ENCODE measurements around the gene COX8C. TPM values are rescaled to one million over a fixed set of nuclear protein-coding genes. Genes with fewer than 3 reads are reported as not detected.

The COX8C gene
- total and polyA plus RNA-seq, 2 donors (not counting 1 experiment from before 2014, with no cell fraction given) = 0.33 TPM; not detected in 1

- H3K27me3 ChIP-seq (ENCODE audit: control insufficient read depth, insufficient read depth, low read length) = no peaks in the 10 kb centered on the region
- H2AFZ ChIP-seq (ENCODE audit: low read length) = no peak overlapping the region
- no peaks in the 10 kb centered on the region for H3K4me1 ChIP-seq (ENCODE audit: control insufficient read depth, extremely low read depth, insufficient read depth, low read length)
- H3K79me2 ChIP-seq (ENCODE audit: control insufficient read depth, insufficient read depth, low read length) = no peaks in the 10 kb centered on the region
- H3K4me3 ChIP-seq (replicated peaks in 1 of 4; ENCODE audit: control extremely low read depth in 1 of 4, insufficient read depth in 1 of 4, low read depth in 3 of 4, low read length in 4 of 4) = no peak overlapping the region
- no peak overlapping the region for H3K27ac ChIP-seq (ENCODE audit: insufficient read depth, low read length)
- H4K20me1 ChIP-seq (ENCODE audit: control insufficient read depth, extremely low read depth, insufficient read depth, low read length) = no peaks in the 10 kb centered on the region
- H3K9ac ChIP-seq (ENCODE audit: insufficient read depth, low read length) = no peak overlapping the region
- no peaks in the 10 kb centered on the region for H3K36me3 ChIP-seq (ENCODE audit: control insufficient read depth, insufficient read depth, low read length)
- TF ChIP-seq, protein P1, sequence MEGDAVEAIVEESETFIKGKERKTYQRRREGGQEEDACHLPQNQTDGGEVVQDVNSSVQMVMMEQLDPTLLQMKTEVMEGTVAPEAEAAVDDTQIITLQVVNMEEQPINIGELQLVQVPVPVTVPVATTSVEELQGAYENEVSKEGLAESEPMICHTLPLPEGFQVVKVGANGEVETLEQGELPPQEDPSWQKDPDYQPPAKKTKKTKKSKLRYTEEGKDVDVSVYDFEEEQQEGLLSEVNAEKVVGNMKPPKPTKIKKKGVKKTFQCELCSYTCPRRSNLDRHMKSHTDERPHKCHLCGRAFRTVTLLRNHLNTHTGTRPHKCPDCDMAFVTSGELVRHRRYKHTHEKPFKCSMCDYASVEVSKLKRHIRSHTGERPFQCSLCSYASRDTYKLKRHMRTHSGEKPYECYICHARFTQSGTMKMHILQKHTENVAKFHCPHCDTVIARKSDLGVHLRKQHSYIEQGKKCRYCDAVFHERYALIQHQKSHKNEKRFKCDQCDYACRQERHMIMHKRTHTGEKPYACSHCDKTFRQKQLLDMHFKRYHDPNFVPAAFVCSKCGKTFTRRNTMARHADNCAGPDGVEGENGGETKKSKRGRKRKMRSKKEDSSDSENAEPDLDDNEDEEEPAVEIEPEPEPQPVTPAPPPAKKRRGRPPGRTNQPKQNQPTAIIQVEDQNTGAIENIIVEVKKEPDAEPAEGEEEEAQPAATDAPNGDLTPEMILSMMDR (conservative IDR thresholded peaks at IDR 0.05 in 1 of 2, IDR thresholded peaks at IDR 0.05 in 1 of 2; ENCODE audit: low read depth in 1 of 2, low read length in 2 of 2) = no peak
- no peak for TF ChIP-seq EZH2 (IDR thresholded peaks at IDR 0.05; ENCODE audit: low read length, missing control alignments)
- H3K9me3 ChIP-seq (ENCODE audit: control insufficient read depth, insufficient read depth, low read depth, low read length) = no peaks in the 10 kb centered on the region
- DNase-seq (ENCODE audit: low read depth in 2 of 2) = no peak
- no peak overlapping the region for H3K4me2 ChIP-seq (ENCODE audit: extremely low read depth, insufficient read depth, low read length)
These were observed 48.2 kb downstream of the COX8C start for GRCh38 chr14:93395231-93395630.

- no peak overlapping the region for H3K9ac ChIP-seq (ENCODE audit: insufficient read depth, low read length)
- no peak overlapping the region for H3K4me3 ChIP-seq (replicated peaks in 1 of 4; ENCODE audit: control extremely low read depth in 1 of 4, insufficient read depth in 1 of 4, low read depth in 3 of 4, low read length in 4 of 4)
- H3K27me3 ChIP-seq (ENCODE audit: control insufficient read depth, insufficient read depth, low read length) = no peaks in the 10 kb centered on the region
- H3K36me3 ChIP-seq (ENCODE audit: control insufficient read depth, insufficient read depth, low read length) = no peaks in the 10 kb centered on the region
- no peaks in the 10 kb centered on the region for H4K20me1 ChIP-seq (ENCODE audit: control insufficient read depth, extremely low read depth, insufficient read depth, low read length)
- DNase-seq (ENCODE audit: low read depth in 2 of 2) = no peak
- no peaks in the 10 kb centered on the region for H3K9me3 ChIP-seq (ENCODE audit: control insufficient read depth, insufficient read depth, low read depth, low read length)
- H3K4me2 ChIP-seq (ENCODE audit: extremely low read depth, insufficient read depth, low read length) = no peak overlapping the region
- H3K4me1 ChIP-seq (ENCODE audit: control insufficient read depth, extremely low read depth, insufficient read depth, low read length) = no peaks in the 10 kb centered on the region
- TF ChIP-seq, protein P1 (conservative IDR thresholded peaks at IDR 0.05 in 1 of 2, IDR thresholded peaks at IDR 0.05 in 1 of 2; ENCODE audit: low read depth in 1 of 2, low read length in 2 of 2) = no peak
- TF ChIP-seq EZH2 (IDR thresholded peaks at IDR 0.05; ENCODE audit: low read length, missing control alignments) = no peak
- no peaks in the 10 kb centered on the region for H3K79me2 ChIP-seq (ENCODE audit: control insufficient read depth, insufficient read depth, low read length)
- no peak overlapping the region for H2AFZ ChIP-seq (ENCODE audit: low read length)
- no peak overlapping the region for H3K27ac ChIP-seq (ENCODE audit: insufficient read depth, low read length)
These were observed 49.5 kb downstream of the COX8C start for GRCh38 chr14:93396456-93396855.

Other genes with a start within 250 kb of the COX8C start
- 9.2 and 10.0 TPM in 2 replicates for gene ITPK1, start 231.3 kb upstream of the COX8C start, total RNA-seq
- 23.1 and 26.0 TPM in 2 replicates for gene ITPK1, start 231.3 kb upstream of the COX8C start, polyA plus RNA-seq
- gene MOAP1, start 162.3 kb upstream of the COX8C start, total RNA-seq = 16.9 and 21.3 TPM in 2 replicates
- 12.4 and 18.5 TPM in 2 replicates for gene MOAP1, start 162.3 kb upstream of the COX8C start, polyA plus RNA-seq
- gene LYSET, start 161.9 kb upstream of the COX8C start, total RNA-seq = 8.5 and 11.6 TPM in 2 replicates
- 11.6 and 11.9 TPM in 2 replicates for gene LYSET, start 161.9 kb upstream of the COX8C start, polyA plus RNA-seq
- gene GON7, start 140.1 kb upstream of the COX8C start, total RNA-seq = 11.3 and 17.2 TPM in 2 replicates
- gene GON7, start 140.1 kb upstream of the COX8C start, polyA plus RNA-seq = 13.1 and 14.4 TPM in 2 replicates
- 27.7 and 34.0 TPM in 2 replicates for gene UBR7, start 139.9 kb upstream of the COX8C start, total RNA-seq
- gene UBR7, start 139.9 kb upstream of the COX8C start, polyA plus RNA-seq = 25.4 and 48.9 TPM in 2 replicates
- gene BTBD7, start 14.1 kb upstream of the COX8C start, total RNA-seq = 19.8 and 20.5 TPM in 2 replicates
- 23.2 and 25.9 TPM in 2 replicates for gene BTBD7, start 14.1 kb upstream of the COX8C start, polyA plus RNA-seq
- gene UNC79, start 83.8 kb downstream of the COX8C start, total RNA-seq = 0.17 and 0.26 TPM in 2 replicates
- gene UNC79, start 83.8 kb downstream of the COX8C start, polyA plus RNA-seq = 0.01 and 0.02 TPM in 2 replicates

Measured in fibroblast of lung (primary cell).